22Rv1 (cell line): ENCODE results near the gene PTPRA.

Source experiments
- CTCF ChIP-seq: fragments of 450-650 bp; IDR thresholded peaks from 2 replicates; pipeline ENCODE4 v1.5.1; 2017; ENCODE audit warnings: mild to moderate bottlenecking
- ZFX ChIP-seq: fragments of 450-650 bp; IDR thresholded peaks from 2 replicates; pipeline ENCODE4 v1.6.1; 2017; ENCODE audit warnings: antibody characterized with exemption, borderline replicate concordance

DNA sequence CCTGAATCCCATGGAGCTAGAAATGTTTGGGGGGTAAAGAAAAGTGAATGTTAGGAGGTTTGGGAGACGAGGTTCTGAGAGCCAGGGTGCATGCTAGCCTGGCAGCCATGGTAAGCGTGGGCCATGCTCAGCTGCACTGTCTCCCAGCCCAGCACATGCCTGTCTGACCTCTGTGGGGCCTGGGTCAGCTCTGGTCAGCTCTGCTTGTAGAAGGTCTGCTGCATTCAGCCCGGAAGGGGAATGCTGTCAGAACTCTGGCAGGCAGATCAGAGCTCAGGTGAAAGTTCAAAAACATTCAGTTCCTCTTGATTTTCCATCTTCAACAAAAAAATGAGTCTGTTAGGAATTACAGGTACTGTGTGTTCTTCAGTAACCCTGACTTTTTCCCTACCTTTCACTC is 164.4 kb downstream of the PTPRA start:
- TF ChIP-seq CTCF = no peak
- no peak for TF ChIP-seq ZFX
